Activated naive CD8-positive, alpha-beta T cell treated with anti-CD3 and anti-CD28 coated beads for 36 hours (primary cell): ENCODE results near the gene DEFB119. TPM values are rescaled to one million over a fixed set of nuclear protein-coding genes. Genes with fewer than 3 reads are reported as not detected.

Source experiments
- DNase-seq: peaks from one replicate; pipeline ENCODE4 v3.0.0; 2021
- H3K27ac Mint-ChIP-seq: one replicate; pipeline ENCODE4 v1.8.0; 2022; ENCODE audit warnings: mild to moderate bottlenecking, moderate library complexity, mixed read lengths
- H3K27me3 Mint-ChIP-seq: one replicate; pipeline ENCODE4 v1.8.0; 2022; ENCODE audit warnings: mild to moderate bottlenecking, mixed read lengths
- H3K36me3 Mint-ChIP-seq: one replicate; pipeline ENCODE4 v1.8.0; 2021; ENCODE audit warnings: mild to moderate bottlenecking, mixed read lengths
- H3K4me1 Mint-ChIP-seq: one replicate; pipeline ENCODE4 v1.8.0; 2021; ENCODE audit warnings: mixed read lengths
- H3K4me3 Mint-ChIP-seq: one replicate; pipeline ENCODE4 v1.8.0; 2022; ENCODE audit warnings: mild to moderate bottlenecking, moderate library complexity, mixed read lengths
- H3K9me3 Mint-ChIP-seq: one replicate; pipeline ENCODE4 v1.8.0; 2022; ENCODE audit warnings: mixed read lengths
- total RNA-seq, 2 experiments: library from RNA; stranded (reverse); gene quantifications; one replicate each; pipeline ENCODE4 v1.2.3, GENCODE V29; 2021

DEFB119 gene
- total RNA-seq, 2 experiments from 2014 or later, result not detected

DNA sequence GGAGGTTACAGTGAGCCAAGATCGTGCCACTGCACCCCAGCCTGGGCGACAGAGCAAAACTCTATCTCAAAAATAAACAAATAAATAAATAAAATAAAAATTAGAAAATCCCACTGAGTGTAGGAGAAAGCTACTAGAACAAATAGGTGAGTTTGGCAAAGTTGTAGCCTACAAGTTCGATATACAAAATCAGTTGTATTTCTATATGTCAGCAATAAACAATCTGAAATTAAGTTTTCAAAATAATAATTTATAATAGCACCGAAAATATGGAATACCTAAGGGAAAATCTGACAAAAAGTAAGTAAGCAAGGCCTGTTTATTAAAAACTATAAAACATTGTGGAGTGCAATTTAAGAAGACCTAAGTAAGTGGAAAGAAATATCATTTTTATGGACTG is 27.1 kb downstream of the DEFB119 start:
- H3K27me3 Mint-ChIP-seq, result peaks cover 3% of the 10 kb centered on the region
- no peak overlapping the region for H3K4me3 Mint-ChIP-seq
- DNase-seq, result no peak
- H3K27ac Mint-ChIP-seq, result no peak overlapping the region
- no peaks in the 10 kb centered on the region for H3K4me1 Mint-ChIP-seq
- peaks cover 1% of the 10 kb centered on the region for H3K9me3 Mint-ChIP-seq
- H3K36me3 Mint-ChIP-seq, result no peaks in the 10 kb centered on the region

DNA sequence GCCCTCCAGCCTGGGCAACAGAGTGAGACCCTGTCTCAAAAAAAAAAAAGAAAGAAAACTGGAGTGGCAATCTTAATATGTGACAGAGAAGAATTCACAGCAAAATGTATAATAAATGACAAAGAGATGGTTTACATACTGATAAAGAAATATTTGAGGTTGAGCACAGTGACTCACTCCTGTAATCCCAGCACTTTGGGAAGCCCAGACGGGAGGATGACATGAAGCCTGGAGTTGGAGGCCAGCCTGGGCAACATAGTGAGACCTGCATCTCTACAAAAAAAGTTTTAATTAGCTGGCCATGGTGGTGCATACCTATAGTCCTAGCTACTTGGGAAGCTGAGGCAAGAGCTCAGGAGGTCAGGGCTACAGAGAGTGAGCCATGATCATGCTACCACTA is 34.4 kb downstream of the DEFB119 start:
- H3K4me1 Mint-ChIP-seq, result no peaks in the 10 kb centered on the region
- H3K9me3 Mint-ChIP-seq, result no peaks in the 10 kb centered on the region
- no peak overlapping the region for H3K27ac Mint-ChIP-seq
- no peaks in the 10 kb centered on the region for H3K36me3 Mint-ChIP-seq
- peaks cover 12% of the 10 kb centered on the region for H3K27me3 Mint-ChIP-seq
- no peak for DNase-seq
- no peak overlapping the region for H3K4me3 Mint-ChIP-seq

DNA sequence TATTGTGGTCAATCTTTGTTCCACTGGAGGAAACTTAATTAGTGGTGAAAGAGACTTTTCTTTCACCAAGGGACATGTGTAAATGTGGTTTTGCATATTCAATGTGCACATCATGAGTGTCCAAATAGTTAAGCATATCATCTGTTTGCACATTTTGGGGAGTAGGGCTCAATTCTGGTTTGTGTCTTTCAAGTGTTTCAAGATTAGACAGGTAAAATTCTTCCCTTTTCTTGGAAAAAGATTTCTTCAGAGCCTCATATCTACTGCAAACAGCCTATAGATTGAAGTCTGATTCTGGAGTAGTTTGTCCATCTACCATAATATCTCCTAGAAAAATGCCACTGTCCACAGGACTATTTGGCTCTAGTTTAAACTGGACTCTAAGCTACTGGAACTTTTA is 48.9 kb downstream of the DEFB119 start:
- no peaks in the 10 kb centered on the region for H3K9me3 Mint-ChIP-seq
- no peak overlapping the region for H3K4me3 Mint-ChIP-seq
- H3K4me1 Mint-ChIP-seq, result no peaks in the 10 kb centered on the region
- peaks cover 3% of the 10 kb centered on the region for H3K27me3 Mint-ChIP-seq
- H3K36me3 Mint-ChIP-seq, result no peaks in the 10 kb centered on the region
- H3K27ac Mint-ChIP-seq, result no peak overlapping the region
- DNase-seq, result no peak

DNA sequence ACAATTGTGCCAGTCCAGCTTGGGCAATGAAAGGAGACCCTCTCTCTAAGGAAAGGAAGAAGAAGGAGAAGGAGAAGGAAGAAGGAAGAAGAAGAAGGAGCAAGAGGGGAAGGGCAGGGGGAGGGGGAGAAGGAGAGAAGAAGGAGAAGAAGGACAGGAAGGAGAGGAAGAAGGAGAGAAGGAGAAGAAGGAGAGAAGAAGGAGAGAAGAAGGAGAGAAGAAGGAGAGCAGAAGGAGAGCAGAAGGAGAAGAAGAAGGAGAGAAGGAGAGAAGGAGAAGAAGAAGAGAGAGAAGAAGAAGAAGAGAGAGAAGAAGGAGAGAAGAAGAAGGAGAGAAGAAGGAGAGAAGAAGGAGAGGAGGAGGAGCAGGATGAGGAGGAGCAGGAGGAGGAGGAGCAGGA is 59.5 kb downstream of the DEFB119 start:
- Mint-ChIP-seq H3K4me3 (no peak overlapping the region), H3K4me1 (no peaks in the 10 kb centered on the region), H3K36me3 (no peaks in the 10 kb centered on the region), H3K9me3 (peaks cover 5% of the 10 kb centered on the region), H3K27me3 (peaks cover 4% of the 10 kb centered on the region), H3K27ac (no peak overlapping the region)
- no peak for DNase-seq

Other genes with a start within 250 kb of the DEFB119 start
- not detected for gene DEFB115, start 132.9 kb downstream of the DEFB119 start, total RNA-seq
- not detected for gene DEFB116, start 82.0 kb downstream of the DEFB119 start, total RNA-seq
- gene DEFB118, start 22.0 kb downstream of the DEFB119 start, total RNA-seq, result not detected
- not detected for gene DEFB121, start 15.6 kb upstream of the DEFB119 start, total RNA-seq
- gene DEFB123, start 50.0 kb upstream of the DEFB119 start, total RNA-seq, result not detected
- not detected for gene DEFB124, start 84.5 kb upstream of the DEFB119 start, total RNA-seq
- not detected for gene REM1, start 84.7 kb upstream of the DEFB119 start, total RNA-seq
- gene HM13, start 123.9 kb upstream of the DEFB119 start, total RNA-seq, result 100 to 1,000 TPM; 137 to 142 TPM
- under 1 TPM; 0.36 to 0.37 TPM for gene ID1, start 214.7 kb upstream of the DEFB119 start, total RNA-seq
- gene COX4I2, start 247.3 kb upstream of the DEFB119 start, total RNA-seq, result not detected